Mesenchymal stem cell (in vitro differentiated cells and primary cell): Measurements from ENCODE around the gene EMC6.
A peak's percentile ranks its signal among the peaks of the same experiment; 100 is the strongest.

Experiments
- DNase-seq: peaks from one replicate; pipeline ENCODE4 v3.0.0-alpha.2; 2013
- H2AFZ ChIP-seq: one replicate; pipeline ENCODE4 v1.6.1; 2013; ENCODE audit warnings: low read depth, mild to moderate bottlenecking, control low read depth, inconsistent platforms, low read length, moderate library complexity
- H2AK5ac ChIP-seq: 2 replicates; pipeline ENCODE4 v1.6.1; 2013; ENCODE audit warnings: low read length, moderate library complexity, mild to moderate bottlenecking, inconsistent platforms; ENCODE audit not compliant: severe bottlenecking
- H2BK120ac ChIP-seq: one replicate; pipeline ENCODE4 v1.6.1; 2013; ENCODE audit warnings: low read depth, mild to moderate bottlenecking, inconsistent platforms, low read length, moderate library complexity
- H2BK12ac ChIP-seq, 2 experiments: one replicate each; pipeline ENCODE4 v1.6.1; 2013; ENCODE audit warnings: inconsistent platforms in 2 of 2, low read length in 2 of 2, mild to moderate bottlenecking in 2 of 2, moderate library complexity in 2 of 2, control low read depth in 1 of 2
- H2BK15ac ChIP-seq: one replicate; pipeline ENCODE4 v1.6.1; 2013; ENCODE audit warnings: mild to moderate bottlenecking, low read depth, inconsistent platforms; ENCODE audit not compliant: poor library complexity, severe bottlenecking
- H2BK5ac ChIP-seq: 2 replicates; pipeline ENCODE4 v1.6.1; 2013; ENCODE audit warnings: low read depth, mild to moderate bottlenecking, low read length, control low read depth, inconsistent platforms; ENCODE audit not compliant: poor library complexity, severe bottlenecking
- H3K14ac ChIP-seq, 2 experiments: one replicate each; pipeline ENCODE4 v1.6.1; 2013; ENCODE audit warnings: inconsistent platforms in 2 of 2, low read length in 2 of 2, control low read depth in 1 of 2, mild to moderate bottlenecking in 1 of 2, moderate library complexity in 1 of 2
- H3K18ac ChIP-seq, 2 experiments: one replicate each; pipeline ENCODE4 v1.6.1; 2013; ENCODE audit warnings: inconsistent platforms in 2 of 2, low read length in 2 of 2, control low read depth in 1 of 2, low read depth in 1 of 2, mild to moderate bottlenecking in 1 of 2
- H3K23ac ChIP-seq, 2 experiments: one replicate each; pipeline ENCODE4 v1.6.1; 2013; ENCODE audit warnings: inconsistent platforms in 2 of 2, low read length in 2 of 2, mild to moderate bottlenecking in 2 of 2, moderate library complexity in 2 of 2, control low read depth in 1 of 2
- H3K27ac ChIP-seq: 2 replicates; pipeline ENCODE4 v1.5.1; 2013; ENCODE audit warnings: mild to moderate bottlenecking, moderate library complexity, low read length, control low read depth, inconsistent platforms; ENCODE audit not compliant: poor library complexity, severe bottlenecking
- H3K27me3 ChIP-seq, 2 experiments: 2 replicates each; pipeline versions ENCODE4 v1.6.1 to v1.7.0; 2013; ENCODE audit warnings: low read length in 2 of 2, mild to moderate bottlenecking in 2 of 2, moderate library complexity in 2 of 2, control low read depth in 1 of 2, inconsistent platforms in 1 of 2; ENCODE audit not compliant: control insufficient read depth in 1 of 2, insufficient read depth in 1 of 2
- H3K36me3 ChIP-seq, 2 experiments: 2 replicates each; pipeline versions ENCODE4 v1.6.1 to v1.7.0; 2013; ENCODE audit warnings: low read length in 2 of 2, control low read depth in 1 of 2, inconsistent platforms in 1 of 2, low read depth in 1 of 2, mild to moderate bottlenecking in 1 of 2; ENCODE audit not compliant: insufficient read depth in 2 of 2, control insufficient read depth in 1 of 2
- H3K4ac ChIP-seq, 2 experiments: one replicate each; pipeline ENCODE4 v1.6.1; 2013; ENCODE audit warnings: inconsistent platforms in 2 of 2, low read length in 2 of 2, mild to moderate bottlenecking in 2 of 2, moderate library complexity in 2 of 2, control low read depth in 1 of 2, low read depth in 1 of 2
- H3K4me1 ChIP-seq: 2 replicates; pipeline ENCODE4 v1.6.1; 2013; ENCODE audit warnings: low read depth, low read length, control low read depth; ENCODE audit not compliant: control insufficient read depth, insufficient read depth
- H3K4me2 ChIP-seq: 2 replicates; pipeline ENCODE4 v1.6.1; 2013; ENCODE audit warnings: low read length, mild to moderate bottlenecking, inconsistent platforms; ENCODE audit not compliant: poor library complexity, severe bottlenecking
- H3K4me3 ChIP-seq, 2 experiments: 2 replicates each; pipeline versions ENCODE4 v1.5.1 to v1.7.0; 2013; ENCODE audit warnings: low read length in 2 of 2, mild to moderate bottlenecking in 2 of 2, control low read depth in 1 of 2, low read depth in 1 of 2; ENCODE audit not compliant: insufficient read depth in 1 of 2
- H3K79me1 ChIP-seq: replicated peaks from 2 replicates; pipeline ENCODE4 v1.6.1; 2013; ENCODE audit warnings: mild to moderate bottlenecking, control low read depth, low read length, inconsistent platforms; ENCODE audit not compliant: poor library complexity, severe bottlenecking
- H3K9ac ChIP-seq: 2 replicates; pipeline ENCODE4 v1.7.0; 2013; ENCODE audit warnings: mild to moderate bottlenecking, low read length, moderate library complexity
- H3K9me3 ChIP-seq: 2 replicates; pipeline ENCODE4 v1.7.0; 2013; ENCODE audit warnings: mild to moderate bottlenecking, low read length; ENCODE audit not compliant: control insufficient read depth
- H4K8ac ChIP-seq: one replicate; pipeline ENCODE4 v1.6.1; 2013; ENCODE audit warnings: inconsistent platforms, mild to moderate bottlenecking, low read length, moderate library complexity
- H4K91ac ChIP-seq: one replicate; pipeline ENCODE4 v1.6.1; 2013; ENCODE audit warnings: mild to moderate bottlenecking, low read length, inconsistent platforms
- WGBS: methylation state at CpG from one replicate; pipeline ENCODE4 v1.1.7; 2013; ENCODE audit warnings: mixed read lengths; 5-methylcytosine and 5-hydroxymethylcytosine counted together

EMC6 gene

DNA sequence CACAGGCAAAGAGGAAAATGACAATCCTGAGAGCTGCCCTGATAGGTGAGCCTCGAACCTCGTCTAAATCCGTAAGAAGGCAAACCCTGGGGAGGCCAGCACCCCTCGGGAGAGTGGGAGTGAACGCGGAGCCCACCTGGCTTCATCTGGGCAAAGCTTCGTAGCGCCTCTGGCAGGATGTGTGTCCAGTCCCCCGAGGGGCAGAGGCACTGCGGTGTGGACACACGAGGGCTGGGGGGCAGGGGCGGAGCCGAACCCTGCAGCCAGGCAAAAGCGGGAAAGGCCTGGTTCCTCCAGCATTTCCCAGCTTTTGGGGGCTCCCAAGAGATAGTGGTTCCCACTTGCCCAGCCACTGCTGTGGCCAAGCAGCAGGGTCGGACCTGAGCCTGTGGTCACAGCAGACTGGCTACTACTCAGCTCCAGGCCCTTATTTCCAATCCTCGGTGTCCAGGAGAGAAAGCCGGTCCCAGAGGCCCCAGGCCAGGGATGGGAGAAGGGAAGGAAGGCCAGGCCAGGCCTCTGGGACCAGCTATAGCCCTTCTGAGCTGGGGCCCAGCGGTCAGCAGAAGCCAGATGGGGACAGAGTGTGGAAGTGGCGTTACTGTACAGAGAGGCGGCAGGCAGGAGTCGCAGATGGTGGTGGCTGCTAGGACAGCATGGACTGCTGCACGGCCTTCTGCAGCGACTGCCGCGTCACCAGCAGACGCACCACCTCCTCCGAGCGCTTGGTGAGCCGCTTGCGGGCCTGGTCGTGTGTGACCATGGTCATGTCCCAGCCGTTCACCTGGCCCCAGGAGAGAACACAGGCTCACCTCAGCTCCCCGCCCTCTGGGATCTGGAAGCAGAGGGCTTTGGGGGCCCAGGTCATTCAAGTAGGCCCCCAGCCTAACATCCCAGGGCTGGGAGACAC lies 5.3 kb upstream of the EMC6 start:
- Histone ChIP-seq H3K14ac (no peak overlapping the region), H2BK120ac (no peak overlapping the region), H2BK12ac (no peak overlapping the region), H3K27ac (no peak overlapping the region), H2BK15ac (no peak overlapping the region), H3K23ac (no peak overlapping the region), H3K4me1 (peaks cover 52% of the 10 kb centered on the region), H2BK5ac (no peak overlapping the region), H2AK5ac (no peak overlapping the region), H3K79me1 (peaks cover 19% of the 10 kb centered on the region), H3K9ac (no peak overlapping the region), H4K8ac (no peak overlapping the region), H3K36me3 (peaks cover 58 to 63% of the 10 kb centered on the region in 2 experiments), H3K4ac (no peak overlapping the region), H3K4me2 (no peak overlapping the region), H3K27me3 (no peaks in the 10 kb centered on the region), H4K91ac (no peak overlapping the region), H3K9me3 (no peaks in the 10 kb centered on the region), H3K4me3 (no peak overlapping the region), H2AFZ (no peak overlapping the region), H3K18ac (no peak overlapping the region)
- 92% methylated on average over 33 of the region's 33 CpGs for WGBS
- no peak for DNase-seq

GRCh38 chr17:3665834-3666233 lies 2.8 kb upstream of the EMC6 start:
- Histone ChIP-seq H3K18ac (no peak overlapping the region), H3K9ac (peak overlapping the region; percentile 99), H2AFZ (no peak overlapping the region), H3K9me3 (no peaks in the 10 kb centered on the region), H3K4me3 (peak overlapping the region in 1 of 2 experiments; percentile 97), H3K27ac (no peak overlapping the region), H3K4ac (no peak overlapping the region), H2BK120ac (no peak overlapping the region), H3K36me3 (peaks cover 53% of the 10 kb centered on the region in 2 experiments), H2AK5ac (peak overlapping the region; percentile 5), H3K79me1 (peaks cover 19% of the 10 kb centered on the region), H4K8ac (no peak overlapping the region), H3K14ac (no peak overlapping the region), H4K91ac (no peak overlapping the region), H3K4me1 (peaks cover 36% of the 10 kb centered on the region), H3K4me2 (no peak overlapping the region), H2BK12ac (no peak overlapping the region), H2BK5ac (no peak overlapping the region), H3K27me3 (no peaks in the 10 kb centered on the region), H2BK15ac (no peak overlapping the region), H3K23ac (no peak overlapping the region)
- no peak for DNase-seq
- WGBS: over 99% methylated on average over 5 of the region's 5 CpGs

- H3K4ac ChIP-seq: peak overlapping the region; percentile 15 to 89
- H3K4me2 ChIP-seq: peak overlapping the region; percentile 63
- no peaks in the 10 kb centered on the region for H3K27me3 ChIP-seq
- H3K79me1 ChIP-seq: peaks cover 19% of the 10 kb centered on the region
- H3K27ac ChIP-seq: peak overlapping the region; percentile 28
- H4K8ac ChIP-seq: peak overlapping the region; percentile 8
- H3K9ac ChIP-seq: peak overlapping the region; percentile 99
- H3K36me3 ChIP-seq: peaks cover 46 to 47% of the 10 kb centered on the region in 2 experiments
- no peak for DNase-seq
- H3K18ac ChIP-seq: peak overlapping the region in 1 of 2 experiments; percentile 25
- H3K4me3 ChIP-seq: peak overlapping the region in 1 of 2 experiments; percentile 97
- H2AK5ac ChIP-seq: peak overlapping the region; percentile 97
- H2BK5ac ChIP-seq: peak overlapping the region; percentile 10
- no peak overlapping the region for H2BK15ac ChIP-seq
- peak overlapping the region in 1 of 2 experiments; percentile 79 for H3K14ac ChIP-seq
- peak overlapping the region in 1 of 2 experiments; percentile 42 for H3K23ac ChIP-seq
- H2AFZ ChIP-seq: no peak overlapping the region
- H4K91ac ChIP-seq: no peak overlapping the region
- H3K4me1 ChIP-seq: peaks cover 33% of the 10 kb centered on the region
- H2BK120ac ChIP-seq: no peak overlapping the region
- no peaks in the 10 kb centered on the region for H3K9me3 ChIP-seq
- WGBS: 93% methylated on average over 6 of the region's 6 CpGs
- peak overlapping the region; percentile 65 to 69 for H2BK12ac ChIP-seq
Observed at GRCh38 chr17:3666516-3666915, 2.1 kb upstream of the EMC6 start.
